ENCODE data around the gene THSD8.

Gene THSD8

GRCh38 chr19:12767666-12768065 is 34.2 kb upstream of the THSD8 start:
- no peaks in the 10 kb centered on the region for H4K20me1 ChIP-seq (ENCODE audit: insufficient read depth, low read length)
- H3K27ac ChIP-seq (ENCODE audit: low read length), result no peak overlapping the region
- no peak overlapping the region for H3K9ac ChIP-seq (ENCODE audit: low read length)
- no peak overlapping the region for H3K4me3 ChIP-seq (ENCODE audit: low read length)
- H3K9me2 ChIP-seq (replicated peaks; ENCODE audit: insufficient read depth, low read length), result no peaks in the 10 kb centered on the region
- no peak for DNase-seq
- no peaks in the 10 kb centered on the region for H3K9me3 ChIP-seq (replicated peaks; ENCODE audit: insufficient read depth, low read length)
- H3K4me1 ChIP-seq (ENCODE audit: low read length), result peaks cover 10% of the 10 kb centered on the region
- no peak overlapping the region for H2AFZ ChIP-seq (ENCODE audit: low read length)
- no peaks in the 10 kb centered on the region for H3K36me3 ChIP-seq (replicated peaks; ENCODE audit: insufficient read depth, low read length)
- no peak for TF ChIP-seq EZH2phosphoT487 (IDR thresholded peaks at IDR 0.05; ENCODE audit: low read length)
- TF ChIP-seq CTCF (IDR thresholded peaks at IDR 0.05; ENCODE audit: low read length), result no peak
- TF ChIP-seq EZH2 (optimal IDR thresholded peaks at IDR 0.05; ENCODE audit: low read depth, low read length), result no peak
- no peaks in the 10 kb centered on the region for H3F3A ChIP-seq (ENCODE audit: insufficient read depth, low read length)
- no peaks in the 10 kb centered on the region for H3K27me3 ChIP-seq (replicated peaks; ENCODE audit: insufficient read depth, low read length)
- no peak overlapping the region for H3K4me2 ChIP-seq (ENCODE audit: low read depth, low read length)
- H3K79me2 ChIP-seq (ENCODE audit: low read length), result no peaks in the 10 kb centered on the region

GRCh38 chr19:12769689-12770088 is 32.2 kb upstream of the THSD8 start:
- Histone ChIP-seq H3K79me2 (ENCODE audit: low read length) (no peaks in the 10 kb centered on the region), H3K36me3 (replicated peaks; ENCODE audit: insufficient read depth, low read length) (no peaks in the 10 kb centered on the region), H3K9ac (ENCODE audit: low read length) (peak overlapping the region; percentile 12; the same call in 1 of the 2 replicates), H3K4me1 (ENCODE audit: low read length) (peaks cover 18% of the 10 kb centered on the region), H3K4me3 (ENCODE audit: low read length) (peak overlapping the region; percentile 27; the same call in 1 of the 2 replicates), H3K27me3 (replicated peaks; ENCODE audit: insufficient read depth, low read length) (no peaks in the 10 kb centered on the region), H2AFZ (ENCODE audit: low read length) (peak overlapping the region; percentile 56), H3K4me2 (ENCODE audit: low read depth, low read length) (peak overlapping the region; percentile 78), H3K9me2 (replicated peaks; ENCODE audit: insufficient read depth, low read length) (no peaks in the 10 kb centered on the region), H4K20me1 (ENCODE audit: insufficient read depth, low read length) (no peaks in the 10 kb centered on the region), H3K9me3 (replicated peaks; ENCODE audit: insufficient read depth, low read length) (no peaks in the 10 kb centered on the region), H3F3A (ENCODE audit: insufficient read depth, low read length) (peaks cover 5% of the 10 kb centered on the region; the same call in 1 of the 2 replicates), H3K27ac (ENCODE audit: low read length) (no peak overlapping the region)
- DNase-seq, result peak; percentile 78
- TF ChIP-seq EZH2phosphoT487 (IDR thresholded peaks at IDR 0.05; ENCODE audit: low read length), result no peak
- TF ChIP-seq CTCF (IDR thresholded peaks at IDR 0.05; ENCODE audit: low read length), result peak; percentile 17; the same call in 1 of the 2 replicates

- Histone ChIP-seq H3K9me3 (replicated peaks; ENCODE audit: insufficient read depth, low read length) (no peaks in the 10 kb centered on the region), H3K4me2 (ENCODE audit: low read depth, low read length) (no peak overlapping the region), H3K4me3 (ENCODE audit: low read length) (no peak overlapping the region), H3K9me2 (replicated peaks; ENCODE audit: insufficient read depth, low read length) (no peaks in the 10 kb centered on the region), H3K27me3 (replicated peaks; ENCODE audit: insufficient read depth, low read length) (no peaks in the 10 kb centered on the region), H4K20me1 (ENCODE audit: insufficient read depth, low read length) (no peaks in the 10 kb centered on the region), H3K36me3 (replicated peaks; ENCODE audit: insufficient read depth, low read length) (no peaks in the 10 kb centered on the region), H3K79me2 (ENCODE audit: low read length) (no peaks in the 10 kb centered on the region), H3F3A (ENCODE audit: insufficient read depth, low read length) (peaks cover 6% of the 10 kb centered on the region; the same call in 1 of the 2 replicates), H3K27ac (ENCODE audit: low read length) (no peak overlapping the region), H2AFZ (ENCODE audit: low read length) (no peak overlapping the region), H3K4me1 (ENCODE audit: low read length) (peaks cover 22% of the 10 kb centered on the region), H3K9ac (ENCODE audit: low read length) (no peak overlapping the region)
- DNase-seq, result no peak
- TF ChIP-seq CTCF (IDR thresholded peaks at IDR 0.05; ENCODE audit: low read length) (no peak), EZH2 (optimal IDR thresholded peaks at IDR 0.05; ENCODE audit: low read depth, low read length) (no peak)
Observed at GRCh38 chr19:12770922-12771321, 30.9 kb upstream of the THSD8 start.
